ENCODE data around the gene CLDN9.

The CLDN9 gene

DNA sequence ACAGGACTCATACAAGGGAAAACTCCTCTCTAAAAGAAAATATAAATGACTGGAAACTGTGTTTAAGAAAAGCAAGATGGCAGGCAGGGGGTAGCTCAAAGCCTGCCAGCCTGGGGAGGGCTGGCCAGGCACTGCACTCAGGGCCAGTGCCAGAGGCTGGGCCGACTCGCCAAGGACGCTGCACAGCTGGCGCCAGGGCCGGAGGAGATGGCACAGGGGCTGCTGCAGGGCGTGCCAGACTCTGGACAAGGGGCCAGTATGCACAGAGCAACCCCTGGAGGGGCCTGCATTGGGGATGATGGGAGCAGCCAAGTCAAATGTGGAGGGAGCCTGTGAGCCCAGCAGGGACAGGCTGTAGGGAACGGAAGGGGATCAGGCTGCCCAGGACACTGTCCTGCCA, 36.5 kb upstream of the CLDN9 start:
- DNase-seq (ENCODE audit: low read depth), result no peak
- Histone ChIP-seq H3K4me1 (ENCODE audit: control insufficient read depth, insufficient read depth, low read length) (peaks cover 6% of the 10 kb centered on the region), H3K27me3 (replicated peaks; ENCODE audit: control insufficient read depth, insufficient read depth, low read length) (no peaks in the 10 kb centered on the region), H3K9ac (ENCODE audit: low read length) (no peak overlapping the region), H3K36me3 (ENCODE audit: control insufficient read depth, insufficient read depth, low read length, severe bottlenecking) (no peaks in the 10 kb centered on the region), H3K4me3 (ENCODE audit: low read length) (no peak overlapping the region), H3K9me3 (ENCODE audit: control insufficient read depth, low read length) (no peaks in the 10 kb centered on the region)

DNA sequence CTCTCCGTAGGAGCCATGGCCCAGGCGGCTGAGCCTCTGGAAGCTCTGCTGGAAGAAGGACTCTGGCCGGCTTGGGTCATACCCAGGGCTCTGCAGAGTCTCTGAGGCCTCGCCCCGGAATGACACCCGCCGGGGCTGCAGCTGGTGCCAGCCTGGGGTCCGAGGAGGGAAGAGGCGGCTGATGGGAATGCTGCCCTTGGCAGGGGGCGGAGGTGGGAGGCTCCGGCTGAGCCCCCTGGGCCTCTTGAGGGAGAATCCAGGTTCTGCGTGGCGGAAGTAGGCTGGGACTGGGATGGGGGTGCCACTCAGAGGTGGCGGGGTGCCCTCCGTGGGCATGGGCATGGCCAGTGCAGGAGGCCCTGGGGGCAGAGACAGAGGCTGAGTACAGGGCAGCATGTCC, 36.0 kb upstream of the CLDN9 start:
- Histone ChIP-seq H3K9ac (ENCODE audit: low read length) (no peak overlapping the region), H3K4me3 (ENCODE audit: low read length) (no peak overlapping the region), H3K36me3 (ENCODE audit: control insufficient read depth, insufficient read depth, low read length, severe bottlenecking) (no peaks in the 10 kb centered on the region), H3K9me3 (ENCODE audit: control insufficient read depth, low read length) (no peaks in the 10 kb centered on the region), H3K4me1 (ENCODE audit: control insufficient read depth, insufficient read depth, low read length) (peaks cover 6% of the 10 kb centered on the region), H3K27me3 (replicated peaks; ENCODE audit: control insufficient read depth, insufficient read depth, low read length) (no peaks in the 10 kb centered on the region)
- no peak for DNase-seq (ENCODE audit: low read depth)

DNA sequence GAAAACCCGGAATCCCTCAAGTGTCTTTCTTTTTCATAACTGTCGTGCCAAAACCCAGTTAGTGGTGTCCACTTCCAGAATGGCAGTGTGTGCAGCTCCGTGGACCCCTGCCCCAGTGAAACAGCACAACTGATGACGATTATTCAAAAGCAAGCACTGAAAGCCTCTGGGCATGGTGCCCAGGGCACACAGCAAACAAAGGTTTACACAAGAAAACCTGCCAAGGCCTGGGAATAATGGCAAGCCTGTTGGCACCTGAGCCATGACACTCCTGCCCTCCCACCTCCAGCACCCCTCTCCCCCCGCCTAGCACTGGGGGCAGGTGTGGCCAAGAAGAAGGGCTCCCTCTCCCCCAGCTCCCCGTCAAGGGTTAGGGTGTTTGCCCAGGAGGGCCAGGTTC, 35.3 kb upstream of the CLDN9 start:
- Histone ChIP-seq H3K9ac (ENCODE audit: low read length) (no peak overlapping the region), H3K4me1 (ENCODE audit: control insufficient read depth, insufficient read depth, low read length) (peaks cover 6% of the 10 kb centered on the region), H3K9me3 (ENCODE audit: control insufficient read depth, low read length) (no peaks in the 10 kb centered on the region), H3K27me3 (replicated peaks; ENCODE audit: control insufficient read depth, insufficient read depth, low read length) (no peaks in the 10 kb centered on the region), H3K36me3 (ENCODE audit: control insufficient read depth, insufficient read depth, low read length, severe bottlenecking) (no peaks in the 10 kb centered on the region), H3K4me3 (ENCODE audit: low read length) (no peak overlapping the region)
- no peak for DNase-seq (ENCODE audit: low read depth)

DNA sequence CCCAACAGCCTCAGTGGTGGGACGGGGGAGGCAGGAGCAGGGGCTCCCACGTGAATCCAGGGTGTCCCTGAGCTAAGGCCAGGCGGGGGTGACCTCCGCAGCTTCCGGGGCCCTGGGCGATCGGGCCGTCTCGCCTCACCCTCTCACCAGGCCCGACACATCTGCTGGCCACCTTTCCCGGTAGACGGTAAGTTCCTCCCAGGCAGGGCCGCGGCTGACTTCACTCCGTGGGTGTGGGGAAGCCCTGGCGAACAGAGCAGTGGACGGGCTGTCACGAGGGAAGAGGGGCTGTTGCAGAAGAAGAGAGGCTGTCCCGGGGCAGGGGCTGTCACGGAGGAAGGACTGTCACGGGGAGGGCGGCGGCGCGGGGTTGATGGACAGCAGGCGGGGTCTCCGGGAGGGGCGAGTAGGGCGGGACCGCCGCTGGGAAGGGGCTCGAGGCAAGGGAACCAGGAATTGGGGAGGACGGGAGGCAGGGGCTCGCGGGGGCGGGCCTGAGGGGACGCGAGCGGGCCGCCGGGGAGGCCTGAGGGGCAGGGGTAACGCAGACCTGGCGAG, 33.0 kb upstream of the CLDN9 start:
- no peaks in the 10 kb centered on the region for H3K27me3 ChIP-seq (replicated peaks; ENCODE audit: control insufficient read depth, insufficient read depth, low read length)
- H3K4me1 ChIP-seq (ENCODE audit: control insufficient read depth, insufficient read depth, low read length), result peaks cover 6% of the 10 kb centered on the region
- no peaks in the 10 kb centered on the region for H3K9me3 ChIP-seq (ENCODE audit: control insufficient read depth, low read length)
- H3K9ac ChIP-seq (ENCODE audit: low read length), result peak overlapping the region; percentile 97
- peak; percentile 11 for DNase-seq (ENCODE audit: low read depth)
- H3K36me3 ChIP-seq (ENCODE audit: control insufficient read depth, insufficient read depth, low read length, severe bottlenecking), result no peaks in the 10 kb centered on the region
- H3K4me3 ChIP-seq (ENCODE audit: low read length), result peak overlapping the region; percentile 90

DNA sequence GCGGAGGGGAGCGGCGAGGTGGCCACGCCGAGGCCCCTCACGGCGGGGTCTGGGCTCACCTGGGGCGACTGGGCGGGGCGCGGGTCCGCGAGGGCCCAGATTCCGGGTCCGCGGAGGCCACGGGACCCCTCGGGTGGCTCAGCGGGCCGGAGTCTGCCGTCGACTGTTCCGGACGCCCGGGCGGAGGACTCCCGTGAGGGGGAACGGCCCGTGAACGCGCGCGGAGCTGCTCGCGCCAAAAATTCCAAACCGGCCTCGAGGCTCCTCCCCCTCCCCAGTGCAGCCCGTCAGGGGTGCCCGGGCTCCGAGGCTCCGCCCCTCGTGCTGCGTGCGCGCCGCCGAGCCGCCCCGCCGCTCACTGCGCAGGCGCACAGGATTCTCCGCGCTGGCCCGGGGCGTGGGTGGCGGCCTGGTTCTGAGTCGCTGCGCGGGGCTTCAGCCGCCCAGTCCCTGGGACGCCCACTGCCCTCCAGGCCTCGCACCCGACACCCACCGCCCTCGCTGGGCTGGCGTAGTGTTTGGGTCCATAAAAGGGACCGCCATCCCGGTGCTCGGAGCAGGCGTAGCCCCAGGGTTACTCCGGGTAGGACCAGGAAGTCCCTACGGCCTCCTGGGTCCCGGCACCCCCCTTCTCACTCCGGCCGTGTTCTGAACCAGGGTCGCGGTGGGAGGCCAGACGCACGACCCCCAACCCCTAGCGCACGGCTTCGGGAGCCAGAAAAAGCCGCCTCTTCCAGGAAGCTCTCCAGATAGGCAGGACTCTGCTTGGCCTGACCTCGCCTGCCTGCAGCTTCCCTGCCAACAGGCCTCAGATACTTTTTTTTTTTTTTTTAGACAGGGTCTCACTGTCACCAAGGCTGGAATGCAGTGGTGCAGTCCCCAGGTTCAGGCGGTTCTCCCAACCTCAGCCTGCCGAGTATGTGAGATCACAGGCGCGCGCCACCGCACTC, 32.2 kb upstream of the CLDN9 start, which contains the start of gene PKMYT1:
Gene PKMYT1, minus strand, starts transcription at position 220 of the 950 bp plus-strand sequence. CDS start 789 bp downstream, outside the sequence.
- H3K27me3 ChIP-seq (replicated peaks; ENCODE audit: control insufficient read depth, insufficient read depth, low read length), result no peaks in the 10 kb centered on the region
- H3K9me3 ChIP-seq (ENCODE audit: control insufficient read depth, low read length), result no peaks in the 10 kb centered on the region

DNA sequence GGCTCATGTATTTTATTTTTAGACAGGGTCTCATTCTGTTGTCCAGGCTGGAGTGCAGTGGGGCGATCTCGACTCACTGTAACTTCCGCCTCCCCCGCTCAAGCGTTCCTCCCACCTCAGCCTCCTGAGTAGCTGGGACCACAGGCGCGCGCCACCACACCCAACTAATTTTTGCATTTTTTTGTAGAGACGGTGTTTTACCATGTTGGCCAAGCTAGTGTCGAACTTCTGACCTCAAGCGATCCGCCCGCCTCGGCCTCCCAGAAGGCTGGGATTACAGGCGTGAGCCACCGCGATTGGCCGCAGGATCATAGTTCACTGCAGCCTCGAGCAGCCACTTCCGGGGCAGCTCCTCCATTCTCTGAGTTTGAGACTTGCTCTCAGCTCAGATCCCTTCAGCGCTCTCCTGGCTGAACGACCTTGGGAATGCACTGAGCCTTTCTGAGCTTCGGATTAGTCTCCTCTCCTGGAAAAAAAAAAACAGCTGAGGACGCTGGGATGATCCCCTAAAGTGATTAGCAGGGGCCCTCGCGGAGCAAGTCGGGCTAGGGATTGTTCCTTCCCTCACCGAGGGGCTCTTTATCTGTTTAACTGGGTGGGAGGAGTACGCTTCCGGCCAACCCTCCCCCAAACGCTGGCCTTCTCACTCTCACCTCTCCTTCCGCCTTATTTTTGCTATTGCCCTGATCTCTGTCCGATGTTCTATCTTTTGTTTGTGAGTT, 31.4 kb upstream of the CLDN9 start:
- H3K9me3 ChIP-seq (ENCODE audit: control insufficient read depth, low read length), result no peaks in the 10 kb centered on the region
- no peaks in the 10 kb centered on the region for H3K27me3 ChIP-seq (replicated peaks; ENCODE audit: control insufficient read depth, insufficient read depth, low read length)
- no peaks in the 10 kb centered on the region for H3K36me3 ChIP-seq (ENCODE audit: control insufficient read depth, insufficient read depth, low read length, severe bottlenecking)
- H3K4me3 ChIP-seq (ENCODE audit: low read length), result peak overlapping the region; percentile 90
- DNase-seq (ENCODE audit: low read depth), result no peak
- H3K9ac ChIP-seq (ENCODE audit: low read length), result peak overlapping the region; percentile 97
- peaks cover 6% of the 10 kb centered on the region for H3K4me1 ChIP-seq (ENCODE audit: control insufficient read depth, insufficient read depth, low read length)

More for the DNA sequence above, 32.2 kb upstream of the CLDN9 start, which contains the start of gene PKMYT1:
- Histone ChIP-seq H3K4me3 (ENCODE audit: low read length) (peak within 1 kb of the TSS; percentile 90), H3K36me3 (ENCODE audit: control insufficient read depth, insufficient read depth, low read length, severe bottlenecking) (no peaks in the 10 kb centered on the region), H3K4me1 (ENCODE audit: control insufficient read depth, insufficient read depth, low read length) (peaks cover 6% of the 10 kb centered on the region), H3K9ac (ENCODE audit: low read length) (peak within 1 kb of the TSS; percentile 97)
- DNase-seq (ENCODE audit: low read depth), result peak; percentile 97

DNA sequence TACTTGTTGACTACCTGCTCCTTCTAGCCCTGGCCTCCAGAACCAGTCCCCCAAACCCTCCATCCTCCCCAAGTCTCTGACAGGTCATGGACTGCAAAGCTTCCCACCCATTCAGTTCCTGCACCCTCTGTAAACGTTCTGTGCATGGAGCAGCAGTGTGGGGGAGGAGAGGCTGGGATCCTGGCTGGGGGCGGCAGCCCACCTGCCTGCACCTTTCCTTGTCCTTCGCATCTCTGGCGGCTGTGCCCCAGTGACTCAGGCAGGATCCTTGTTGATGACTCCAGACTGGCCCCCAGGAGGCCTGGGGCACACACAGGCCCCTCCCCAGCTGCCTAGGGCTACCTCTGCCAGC, 30.8 kb upstream of the CLDN9 start:
- Histone ChIP-seq H3K27me3 (replicated peaks; ENCODE audit: control insufficient read depth, insufficient read depth, low read length) (no peaks in the 10 kb centered on the region), H3K36me3 (ENCODE audit: control insufficient read depth, insufficient read depth, low read length, severe bottlenecking) (no peaks in the 10 kb centered on the region), H3K4me3 (ENCODE audit: low read length) (no peak overlapping the region), H3K9ac (ENCODE audit: low read length) (no peak overlapping the region), H3K4me1 (ENCODE audit: control insufficient read depth, insufficient read depth, low read length) (peaks cover 6% of the 10 kb centered on the region), H3K9me3 (ENCODE audit: control insufficient read depth, low read length) (no peaks in the 10 kb centered on the region)
- DNase-seq (ENCODE audit: low read depth), result no peak

DNA sequence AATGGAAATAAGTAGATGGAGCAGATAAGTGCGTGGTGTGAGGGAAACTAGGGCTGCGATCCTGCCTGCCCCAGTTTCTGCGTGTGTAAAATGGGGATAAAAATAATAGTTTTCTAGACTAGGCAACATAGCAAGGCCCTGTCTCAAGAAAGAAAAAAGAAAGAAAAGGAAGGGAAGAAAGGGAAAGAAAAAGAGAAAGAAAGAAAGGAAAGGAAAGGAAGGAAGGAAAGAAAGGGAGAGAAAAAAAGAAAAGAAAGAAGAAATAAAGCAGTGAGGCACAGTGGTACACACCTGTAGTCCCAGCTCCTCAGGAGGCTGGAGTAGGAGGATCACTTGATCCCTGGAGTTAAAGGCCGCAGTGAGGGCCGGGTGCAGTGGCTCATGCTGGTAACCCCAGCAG, 30.3 kb upstream of the CLDN9 start:
- DNase-seq (ENCODE audit: low read depth), result no peak
- peaks cover 2% of the 10 kb centered on the region for H3K27me3 ChIP-seq (replicated peaks; ENCODE audit: control insufficient read depth, insufficient read depth, low read length)
- no peak overlapping the region for H3K9ac ChIP-seq (ENCODE audit: low read length)
- no peaks in the 10 kb centered on the region for H3K36me3 ChIP-seq (ENCODE audit: control insufficient read depth, insufficient read depth, low read length, severe bottlenecking)
- H3K4me3 ChIP-seq (ENCODE audit: low read length), result no peak overlapping the region
- no peaks in the 10 kb centered on the region for H3K9me3 ChIP-seq (ENCODE audit: control insufficient read depth, low read length)
- H3K4me1 ChIP-seq (ENCODE audit: control insufficient read depth, insufficient read depth, low read length), result peaks cover 6% of the 10 kb centered on the region

DNA sequence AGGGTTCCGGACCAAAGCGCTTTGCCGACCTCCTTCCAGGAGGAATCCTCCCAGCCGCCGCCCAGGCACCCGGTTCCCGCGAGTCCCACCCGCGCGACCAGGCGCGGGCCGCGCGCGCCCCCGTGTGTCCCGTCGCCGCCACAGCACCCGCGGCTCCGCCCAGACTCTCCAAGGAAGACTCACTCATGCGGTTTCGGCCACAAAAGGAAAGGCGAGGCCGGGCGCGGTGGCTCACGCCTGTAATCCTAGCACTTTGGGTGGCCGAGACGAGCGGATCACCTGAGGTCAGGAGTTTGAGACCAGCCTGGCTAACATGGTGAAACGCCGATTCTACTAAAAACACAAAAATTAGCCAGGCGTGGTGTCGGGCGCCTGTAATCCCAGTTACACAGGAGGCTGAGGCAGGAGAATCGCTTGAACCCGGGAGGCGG, 29.0 kb upstream of the CLDN9 start:
- Histone ChIP-seq H3K9me3 (ENCODE audit: control insufficient read depth, low read length) (no peaks in the 10 kb centered on the region), H3K27me3 (replicated peaks; ENCODE audit: control insufficient read depth, insufficient read depth, low read length) (peaks cover 7% of the 10 kb centered on the region), H3K4me3 (ENCODE audit: low read length) (peak overlapping the region; percentile 62), H3K9ac (ENCODE audit: low read length) (peak overlapping the region; percentile 56), H3K4me1 (ENCODE audit: control insufficient read depth, insufficient read depth, low read length) (peaks cover 6% of the 10 kb centered on the region), H3K36me3 (ENCODE audit: control insufficient read depth, insufficient read depth, low read length, severe bottlenecking) (no peaks in the 10 kb centered on the region)
- DNase-seq (ENCODE audit: low read depth), result peak; percentile 91

DNA sequence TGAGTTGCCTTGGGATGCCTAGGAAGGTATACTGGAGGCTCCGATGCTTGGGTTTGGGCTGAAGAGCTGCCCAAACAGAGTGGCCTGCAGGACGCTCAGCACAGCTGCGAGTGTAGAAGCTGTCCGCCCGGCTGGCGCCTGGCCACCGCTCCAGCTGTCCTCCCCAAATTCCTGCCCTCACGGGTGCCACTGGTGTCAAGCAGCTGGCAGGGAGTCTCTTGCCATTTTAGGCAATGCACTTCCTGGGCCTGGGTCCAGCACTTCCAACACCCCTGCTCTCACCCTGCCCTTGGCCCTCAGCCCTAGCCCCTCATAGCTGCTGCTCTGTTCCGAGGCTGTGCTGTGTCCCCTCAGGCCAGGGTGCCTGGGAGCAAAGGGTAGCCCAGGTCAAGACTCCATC, 27.3 kb upstream of the CLDN9 start:
- H3K4me3 ChIP-seq (ENCODE audit: low read length), result no peak overlapping the region
- no peaks in the 10 kb centered on the region for H3K36me3 ChIP-seq (ENCODE audit: control insufficient read depth, insufficient read depth, low read length, severe bottlenecking)
- no peak for DNase-seq (ENCODE audit: low read depth)
- H3K9ac ChIP-seq (ENCODE audit: low read length), result no peak overlapping the region
- H3K4me1 ChIP-seq (ENCODE audit: control insufficient read depth, insufficient read depth, low read length), result peaks cover 6% of the 10 kb centered on the region
- H3K27me3 ChIP-seq (replicated peaks; ENCODE audit: control insufficient read depth, insufficient read depth, low read length), result peaks cover 16% of the 10 kb centered on the region
- no peaks in the 10 kb centered on the region for H3K9me3 ChIP-seq (ENCODE audit: control insufficient read depth, low read length)

DNA sequence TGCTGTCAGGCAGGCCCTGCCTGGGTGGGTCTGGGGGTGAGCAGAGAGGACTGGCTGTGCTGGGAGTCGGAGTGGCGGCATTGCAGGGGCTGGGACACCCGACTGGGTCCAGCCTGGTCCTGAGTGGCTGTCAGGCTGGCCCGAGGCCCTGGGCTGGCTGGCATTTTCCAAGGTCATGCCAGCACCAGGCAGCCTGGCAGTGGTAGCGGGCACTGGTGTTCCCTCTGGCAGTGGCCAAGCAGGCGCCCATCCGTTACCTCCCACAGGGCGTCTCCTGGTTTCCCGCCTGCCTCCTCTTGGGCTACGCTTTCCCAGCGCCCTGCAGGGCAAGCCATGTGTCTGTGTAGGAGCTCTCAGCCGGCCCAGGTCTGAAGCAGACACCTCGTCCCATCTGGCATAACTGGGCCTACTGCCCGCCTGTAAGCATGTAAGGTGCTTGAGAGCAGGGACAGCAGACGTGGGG, 26.8 kb upstream of the CLDN9 start:
- no peaks in the 10 kb centered on the region for H3K9me3 ChIP-seq (ENCODE audit: control insufficient read depth, low read length)
- no peak overlapping the region for H3K9ac ChIP-seq (ENCODE audit: low read length)
- H3K4me1 ChIP-seq (ENCODE audit: control insufficient read depth, insufficient read depth, low read length), result peaks cover 3% of the 10 kb centered on the region
- peaks cover 17% of the 10 kb centered on the region for H3K27me3 ChIP-seq (replicated peaks; ENCODE audit: control insufficient read depth, insufficient read depth, low read length)
- no peak overlapping the region for H3K4me3 ChIP-seq (ENCODE audit: low read length)
- no peaks in the 10 kb centered on the region for H3K36me3 ChIP-seq (ENCODE audit: control insufficient read depth, insufficient read depth, low read length, severe bottlenecking)
- no peak for DNase-seq (ENCODE audit: low read depth)

All from adipocyte (in vitro differentiated cells).